T-cell (primary cell): Measurements from ENCODE around the gene DNMT3A. TPM values are rescaled to one million over a fixed set of nuclear protein-coding genes. Genes with fewer than 3 reads are reported as not detected.
A peak's percentile ranks its signal among the peaks of the same experiment; 100 is the strongest.

Source experiments
- ATAC-seq, 4 experiments: fragments of 200-7000 bp in 3 of 4; fragments of 150-1000 bp in 1 of 4; cut with Tn5 transposase; replicated peaks in 1 of 4; 1 replicate in 3 of 4; 2 replicates in 1 of 4; pipeline ENCODE4 v1.10.0; 2021; ENCODE audit warnings: moderate library complexity in 3 of 4, mild to moderate bottlenecking in 2 of 4, moderate number of reproducible peaks in 1 of 4
- CTCF ChIA-PET, 2 donors: fragments of 300-600 bp; sonication (Branson Sonifier 250); formaldehyde crosslinking; loops; one replicate each; lab custom pipeline; 2022; ENCODE audit warnings: antibody characterized with exemption in 2 of 2; lab: Charles Lee
- POLR2A ChIA-PET, 2 donors: fragments of 300-600 bp; sonication (Branson Sonifier 250); formaldehyde crosslinking; loops; one replicate each; lab custom pipeline; 2022; ENCODE audit warnings: antibody characterized with exemption in 2 of 2; lab: Charles Lee
- DNase-seq, 35 experiments: peaks; one replicate each; pipeline versions ENCODE4 v3.0.0 to v3.0.0-alpha.2; 2013 to 2023
- H3K27ac ChIP-seq: one replicate; pipeline ENCODE4 v1.5.1; 2013; ENCODE audit warnings: low read length
- H3K27me3 ChIP-seq, 2 experiments: replicated peaks in 1 of 2; 1 replicate in 1 of 2; 2 replicates in 1 of 2; pipeline versions ENCODE4 v1.6.1 to v1.7.0; 2013; ENCODE audit warnings: low read length in 1 of 2, mixed read lengths in 1 of 2; ENCODE audit not compliant: control insufficient read depth in 2 of 2, insufficient read depth in 2 of 2; ENCODE audit errors: extremely low read depth in 1 of 2
- H3K36me3 ChIP-seq, 2 donors: 1 replicate in 1 of 2; 2 replicates in 1 of 2; pipeline versions ENCODE4 v1.6.1 to v1.7.0; 2013; ENCODE audit warnings: low read length in 1 of 2; ENCODE audit not compliant: control insufficient read depth in 2 of 2, insufficient read depth in 1 of 2; ENCODE audit errors: extremely low read depth in 1 of 2
- H3K4me1 ChIP-seq, 2 experiments: 1 replicate in 1 of 2; 2 replicates in 1 of 2; pipeline versions ENCODE4 v1.6.1 to v1.7.0; 2013; ENCODE audit warnings: low read length in 2 of 2, mixed read lengths in 1 of 2; ENCODE audit not compliant: insufficient read depth in 2 of 2, control insufficient read depth in 1 of 2; ENCODE audit errors: extremely low read depth in 1 of 2
- H3K4me3 ChIP-seq, 2 donors: 1 replicate in 1 of 2; 2 replicates in 1 of 2; pipeline versions ENCODE4 v1.5.1 to v1.7.0; 2013; ENCODE audit warnings: mild to moderate bottlenecking in 2 of 2, low read length in 1 of 2, moderate library complexity in 1 of 2; ENCODE audit not compliant: control insufficient read depth in 1 of 2; ENCODE audit errors: extremely low read depth in 1 of 2
- H3K9me3 ChIP-seq: 2 replicates; pipeline ENCODE4 v1.7.0; 2013
- H3K27ac Mint-ChIP-seq, 2 donors: one replicate each; pipeline ENCODE4 v1.8.0; 2020 to 2021; ENCODE audit warnings: mild to moderate bottlenecking in 2 of 2, mixed read lengths in 2 of 2
- H3K27me3 Mint-ChIP-seq, 2 donors: one replicate each; pipeline ENCODE4 v1.8.0; 2021 to 2022; ENCODE audit warnings: mixed read lengths in 2 of 2
- H3K36me3 Mint-ChIP-seq: one replicate; pipeline ENCODE4 v1.8.0; 2021; ENCODE audit warnings: mixed read lengths
- H3K4me1 Mint-ChIP-seq, 3 donors: one replicate each; pipeline ENCODE4 v1.8.0; 2020 to 2022; ENCODE audit warnings: mixed read lengths in 3 of 3, mild to moderate bottlenecking in 1 of 3
- H3K4me3 Mint-ChIP-seq, 3 donors: one replicate each; pipeline ENCODE4 v1.8.0; 2020 to 2022; ENCODE audit warnings: mild to moderate bottlenecking in 3 of 3, mixed read lengths in 3 of 3, moderate library complexity in 3 of 3
- H3K9me3 Mint-ChIP-seq, 3 donors: one replicate each; pipeline ENCODE4 v1.8.0; 2020 to 2022; ENCODE audit warnings: mixed read lengths in 3 of 3
- WGBS: methylation state at CpG from one replicate; pipeline ENCODE4 v1.1.5; 2013; ENCODE audit warnings: missing lambda C conversion rate; ENCODE audit not compliant: insufficient coverage; 5-methylcytosine and 5-hydroxymethylcytosine counted together
- total RNA-seq, 35 experiments: library from RNA in 6 of 35; stranded (reverse) in 6 of 35; fragments of 120-200 nt in 1 of 35; gene quantifications; one replicate each; pipeline versions ENCODE4 v1.2.1 to v1.2.4 and lab custom pipeline; 2013 to 2026

DNMT3A gene
- total RNA-seq, 5 donors from 2014 or later (not counting 1 experiment from before 2014, with no cell fraction given): 78.7 to 125 (median 93.2) TPM

- Histone ChIP-seq H3K36me3 (no peaks in the 10 kb centered on the region), H3K4me1 (peaks cover 0 to 10% of the 10 kb centered on the region in 2 experiments), H3K27ac (no peak overlapping the region), H3K4me3 (no peak overlapping the region), H3K9me3 (no peaks in the 10 kb centered on the region), H3K27me3 (no peaks in the 10 kb centered on the region)
- POLR2A ChIA-PET: interaction anchor here in 1 of 2 donors (0.7 kb wide), 1 partner anchor 42 kb away, joined by 7 read pairs; no protein-coding TSS in a partner anchor
- CTCF ChIA-PET: interaction anchor here in 1 of 2 donors (0.7 kb wide), 1 partner anchor 801 kb away, joined by 8 read pairs; no protein-coding TSS in a partner anchor
- H3K9me3 Mint-ChIP-seq: no peaks in the 10 kb centered on the region
- DNase-seq: no peak
- peaks cover 0 to 12% (median 8%) of the 10 kb centered on the region in 3 donors for H3K4me1 Mint-ChIP-seq
- ATAC-seq: no peak
- no peaks in the 10 kb centered on the region for H3K27me3 Mint-ChIP-seq
- H3K27ac Mint-ChIP-seq: no peak overlapping the region
- 100% methylated on average over 4 of the region's 4 CpGs for WGBS
- no peak overlapping the region for H3K4me3 Mint-ChIP-seq
- H3K36me3 Mint-ChIP-seq: no peaks in the 10 kb centered on the region
These were observed 120.1 kb downstream of the DNMT3A start for GRCh38 chr2:25221579-25221978.

DNA sequence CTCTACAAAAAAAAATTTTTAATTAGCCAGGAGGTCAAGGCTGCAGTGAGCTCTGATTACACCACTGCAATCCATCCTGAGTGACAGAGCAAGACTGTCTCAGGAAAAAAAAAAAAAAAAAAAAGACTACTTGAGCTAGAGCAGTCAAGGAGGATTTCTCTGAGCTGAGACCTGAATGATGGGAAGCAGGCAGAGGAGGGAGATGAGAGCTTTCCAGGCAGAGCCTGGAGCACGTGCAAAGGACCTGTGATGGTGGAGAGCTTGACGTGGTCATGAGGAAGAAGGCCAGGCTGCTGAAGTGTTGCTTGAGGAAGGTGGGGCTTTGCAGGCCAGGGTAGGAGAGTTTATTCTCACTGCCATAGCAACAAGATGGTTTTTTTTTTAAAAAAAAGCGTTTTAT, 121.4 kb downstream of the DNMT3A start:
- peaks cover 0 to 19% of the 10 kb centered on the region in 2 experiments for H3K4me1 ChIP-seq
- H3K27ac ChIP-seq: no peak overlapping the region
- CTCF ChIA-PET: interaction anchor here in 1 of 2 donors (0.7 kb wide), 1 partner anchor 8 kb away, joined by 4 read pairs; no protein-coding TSS in a partner anchor
- no peak overlapping the region for H3K4me3 ChIP-seq
- POLR2A ChIA-PET: interaction anchor here in 1 of 2 donors (0.6 kb wide), 1 partner anchor 89 kb away, joined by 6 read pairs; no protein-coding TSS in a partner anchor
- DNase-seq (no peak), ATAC-seq (no peak)
- Mint-ChIP-seq H3K27ac (no peak overlapping the region), H3K36me3 (no peaks in the 10 kb centered on the region), H3K4me1 (peaks cover 4 to 18% (median 14%) of the 10 kb centered on the region in 3 donors), H3K9me3 (no peaks in the 10 kb centered on the region), H3K4me3 (no peak overlapping the region), H3K27me3 (no peaks in the 10 kb centered on the region)
- 100% methylated on average over 2 of the region's 3 CpGs for WGBS
- no peaks in the 10 kb centered on the region for H3K36me3 ChIP-seq
- no peaks in the 10 kb centered on the region for H3K9me3 ChIP-seq
- no peaks in the 10 kb centered on the region for H3K27me3 ChIP-seq

DNA sequence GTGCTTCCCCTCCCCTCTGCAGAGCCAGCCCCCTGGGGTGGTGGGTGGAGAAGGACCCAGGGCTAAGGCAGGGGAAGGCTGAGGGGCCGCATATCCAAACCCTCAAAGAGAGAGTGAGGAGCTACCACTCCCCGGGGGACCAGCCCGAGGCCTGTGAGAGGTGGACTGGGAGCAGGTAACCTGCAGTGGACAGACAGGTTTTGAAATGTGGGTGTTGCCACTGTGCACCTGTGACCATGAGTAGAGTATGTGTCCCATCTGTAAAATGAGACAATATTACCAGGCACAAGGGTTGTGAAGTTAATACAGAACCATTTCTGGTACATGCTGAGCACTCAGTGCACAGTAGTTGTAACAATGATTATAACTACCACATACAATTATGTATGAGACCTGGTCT, 122.1 kb downstream of the DNMT3A start:
- no peak for DNase-seq
- Histone ChIP-seq H3K4me3 (no peak overlapping the region), H3K27me3 (no peaks in the 10 kb centered on the region), H3K36me3 (no peaks in the 10 kb centered on the region), H3K27ac (no peak overlapping the region), H3K4me1 (peaks cover 0 to 22% of the 10 kb centered on the region in 2 experiments), H3K9me3 (no peaks in the 10 kb centered on the region)
- ChIA-PET CTCF (no interaction called here), POLR2A (no interaction called here)
- Mint-ChIP-seq H3K9me3 (no peaks in the 10 kb centered on the region), H3K36me3 (no peaks in the 10 kb centered on the region), H3K4me1 (peaks cover 5 to 18% (median 15%) of the 10 kb centered on the region in 3 donors), H3K4me3 (no peak overlapping the region), H3K27me3 (no peaks in the 10 kb centered on the region), H3K27ac (no peak overlapping the region)
- 80% methylated on average over 1 of the region's 3 CpGs for WGBS
- no peak for ATAC-seq

DNA sequence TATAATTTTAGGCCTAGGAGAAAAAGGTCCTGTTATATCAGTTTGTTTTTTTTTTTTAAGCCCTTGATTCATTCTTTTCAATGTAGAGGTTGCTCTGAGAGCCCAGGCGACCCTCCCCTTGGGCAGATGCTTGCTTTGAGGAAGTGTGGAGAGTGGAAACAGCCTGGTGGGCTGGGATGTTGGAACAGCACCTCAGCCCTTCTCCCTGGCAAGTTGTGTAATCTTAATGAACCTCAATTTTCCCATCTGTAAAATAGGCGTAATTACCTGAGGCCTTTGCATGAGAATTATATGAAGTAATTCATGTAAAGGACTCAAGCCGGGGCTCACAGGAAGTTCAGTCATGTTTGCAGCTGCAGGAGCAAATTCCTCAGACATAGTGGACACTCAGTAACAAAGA, 123.6 kb downstream of the DNMT3A start:
- Histone ChIP-seq H3K27ac (no peak overlapping the region), H3K9me3 (no peaks in the 10 kb centered on the region), H3K27me3 (no peaks in the 10 kb centered on the region), H3K4me3 (no peak overlapping the region), H3K36me3 (no peaks in the 10 kb centered on the region), H3K4me1 (peaks cover 0 to 22% of the 10 kb centered on the region in 2 experiments)
- no peaks in the 10 kb centered on the region for H3K27me3 Mint-ChIP-seq
- 85% methylated on average over 1 of the region's 3 CpGs for WGBS
- DNase-seq (no peak), ATAC-seq (no peak)
- no peaks in the 10 kb centered on the region for H3K36me3 Mint-ChIP-seq
- no peaks in the 10 kb centered on the region for H3K9me3 Mint-ChIP-seq
- peaks cover 5 to 21% (median 16%) of the 10 kb centered on the region in 3 donors for H3K4me1 Mint-ChIP-seq
- H3K4me3 Mint-ChIP-seq: peak overlapping the region in 2 of 3 donors; percentile 19 to 49
- H3K27ac Mint-ChIP-seq: no peak overlapping the region
- CTCF ChIA-PET: interaction anchor here in 1 of 2 donors (0.6 kb wide), 1 partner anchor 75 kb away, joined by 3 read pairs; no protein-coding TSS in a partner anchor
- POLR2A ChIA-PET: interaction anchor here in 1 of 2 donors (0.6 kb wide), 2 partner anchors 115 to 333 kb away, joined by 3 to 7 read pairs; no protein-coding TSS in a partner anchor

DNA sequence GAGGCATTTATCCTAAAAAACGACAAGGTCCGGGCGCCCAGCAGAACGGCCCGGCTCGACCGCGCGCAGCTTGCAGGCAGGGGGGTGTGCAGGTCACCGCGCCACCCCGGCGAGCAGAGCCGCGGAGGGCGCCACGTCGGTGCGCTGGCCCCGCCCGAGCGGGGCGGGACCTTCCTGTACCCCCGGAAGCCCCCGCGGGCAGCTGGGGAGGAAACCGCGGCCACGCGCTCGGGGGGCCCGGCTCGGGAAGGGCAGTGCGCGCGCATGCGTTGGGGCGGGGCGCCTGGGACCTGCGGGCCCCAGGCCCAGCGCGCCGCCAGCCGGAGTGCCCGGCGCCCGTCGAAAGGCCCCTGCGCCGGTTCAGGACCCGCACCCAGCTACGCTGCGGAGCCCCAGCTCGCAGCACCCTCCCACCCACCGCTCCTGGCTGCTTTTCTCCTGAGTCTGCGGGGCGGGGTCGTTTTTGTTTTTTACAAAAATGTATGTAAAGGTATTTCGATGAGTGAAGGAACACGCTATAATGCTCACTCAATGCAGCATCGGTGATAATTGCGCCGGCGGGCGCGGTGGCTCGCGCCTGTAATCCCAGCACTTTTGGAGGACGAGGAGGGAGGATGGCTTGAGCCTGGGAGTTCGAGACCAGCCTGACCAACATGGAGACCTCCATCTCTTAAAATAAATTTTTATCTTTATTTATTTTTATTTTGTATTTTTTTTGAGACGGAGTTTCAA, 125.6 kb downstream of the DNMT3A start:
- H3K27ac ChIP-seq: peak overlapping the region; percentile 65
- H3K36me3 ChIP-seq: no peaks in the 10 kb centered on the region
- Mint-ChIP-seq H3K36me3 (no peaks in the 10 kb centered on the region), H3K4me1 (peaks cover 15 to 26% (median 24%) of the 10 kb centered on the region in 3 donors), H3K9me3 (no peaks in the 10 kb centered on the region), H3K27me3 (no peaks in the 10 kb centered on the region), H3K4me3 (peak overlapping the region; percentile 66 to 78 (median 73)), H3K27ac (peak overlapping the region; percentile 88 to 91)
- ChIA-PET POLR2A (interaction anchor here in 1 of 2 donors (0.6 kb wide), 1 partner anchor 14 kb away, joined by 5 read pairs; no protein-coding TSS in a partner anchor), CTCF (no interaction called here)
- H3K9me3 ChIP-seq: no peaks in the 10 kb centered on the region
- DNase-seq (peak; percentile 69 to 92 (median 81)), ATAC-seq (peak; percentile 94 to 96 (median 96))
- peaks cover 0 to 21% of the 10 kb centered on the region in 2 experiments for H3K4me1 ChIP-seq
- H3K27me3 ChIP-seq: no peaks in the 10 kb centered on the region
- under 1% methylated on average over 48 of the region's 71 CpGs for WGBS
- H3K4me3 ChIP-seq: peak overlapping the region; percentile 19 to 53

- peaks cover 1 to 30% of the 10 kb centered on the region in 2 experiments for H3K4me1 ChIP-seq
- 100% methylated on average over 1 of the region's 5 CpGs for WGBS
- no peaks in the 10 kb centered on the region for H3K36me3 ChIP-seq
- ATAC-seq (peak in 1 of 4 experiments; percentile 1), DNase-seq (peak in 1 of 35 experiments; percentile 22)
- Mint-ChIP-seq H3K9me3 (no peaks in the 10 kb centered on the region), H3K4me3 (peak overlapping the region; percentile 66 to 78 (median 73)), H3K27me3 (no peaks in the 10 kb centered on the region), H3K27ac (peak overlapping the region; percentile 88 to 91), H3K36me3 (no peaks in the 10 kb centered on the region), H3K4me1 (peaks cover 20 to 34% (median 30%) of the 10 kb centered on the region in 3 donors)
- POLR2A ChIA-PET: no interaction called here
- H3K27me3 ChIP-seq: no peaks in the 10 kb centered on the region
- CTCF ChIA-PET: no interaction called here
- no peaks in the 10 kb centered on the region for H3K9me3 ChIP-seq
- no peak overlapping the region for H3K4me3 ChIP-seq
- H3K27ac ChIP-seq: peak overlapping the region; percentile 52
These were observed 126.5 kb downstream of the DNMT3A start for GRCh38 chr2:25215232-25215631.
